GM21360 (cell line): Measurements from ENCODE around the gene TBC1D22B.
A peak's percentile ranks its signal among the peaks of the same experiment; 100 is the strongest.

Source experiments
- ATAC-seq: cut with Tn5 transposase; IDR thresholded peaks from one replicate; pipeline ENCODE4 v1.9.1; 2021; ENCODE audit warnings: mild to moderate bottlenecking, moderate library complexity; ENCODE audit not compliant: unreplicated experiment

TBC1D22B gene, protein sequence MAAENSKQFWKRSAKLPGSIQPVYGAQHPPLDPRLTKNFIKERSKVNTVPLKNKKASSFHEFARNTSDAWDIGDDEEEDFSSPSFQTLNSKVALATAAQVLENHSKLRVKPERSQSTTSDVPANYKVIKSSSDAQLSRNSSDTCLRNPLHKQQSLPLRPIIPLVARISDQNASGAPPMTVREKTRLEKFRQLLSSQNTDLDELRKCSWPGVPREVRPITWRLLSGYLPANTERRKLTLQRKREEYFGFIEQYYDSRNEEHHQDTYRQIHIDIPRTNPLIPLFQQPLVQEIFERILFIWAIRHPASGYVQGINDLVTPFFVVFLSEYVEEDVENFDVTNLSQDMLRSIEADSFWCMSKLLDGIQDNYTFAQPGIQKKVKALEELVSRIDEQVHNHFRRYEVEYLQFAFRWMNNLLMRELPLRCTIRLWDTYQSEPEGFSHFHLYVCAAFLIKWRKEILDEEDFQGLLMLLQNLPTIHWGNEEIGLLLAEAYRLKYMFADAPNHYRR

DNA sequence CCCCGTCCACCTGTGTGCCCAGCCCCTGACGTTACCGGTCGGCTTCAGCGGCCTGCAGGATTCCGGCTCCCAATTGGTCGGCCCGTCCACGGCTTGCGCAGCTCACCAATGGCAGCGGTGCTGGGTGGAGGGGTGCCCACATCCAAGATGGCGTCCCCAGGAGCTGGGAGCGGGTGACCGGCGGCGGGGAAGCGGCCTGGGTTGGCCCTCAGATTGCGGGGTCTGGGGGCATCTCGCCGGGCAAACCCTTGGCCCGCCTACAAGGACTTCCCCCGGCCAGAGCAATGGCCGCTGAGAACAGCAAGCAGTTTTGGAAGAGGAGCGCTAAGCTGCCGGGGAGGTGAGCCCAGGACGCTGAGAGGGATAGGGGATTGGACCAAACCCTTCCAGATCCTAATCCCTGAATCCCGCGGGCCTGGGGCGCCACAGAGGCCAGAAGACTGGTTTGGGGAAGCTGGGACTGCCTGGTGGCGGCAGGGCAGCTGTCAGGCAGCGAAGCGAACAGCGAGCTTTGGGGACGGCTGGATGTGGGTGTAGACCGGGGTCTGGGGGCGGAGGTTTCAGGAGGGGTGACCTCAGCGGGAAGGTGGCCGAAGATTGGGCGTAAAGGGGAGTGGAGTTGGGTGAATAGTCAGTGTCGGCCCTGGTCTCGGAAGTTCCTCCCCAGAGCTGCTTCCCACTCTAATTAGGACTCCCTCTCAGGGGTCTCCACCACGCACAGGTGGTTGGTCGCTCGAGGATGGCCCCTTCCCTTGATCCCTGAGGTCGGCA lies at the start of gene TBC1D22B, which contains the start of gene TMEM217:
TBC1D22B (plus strand) TSS at position 139 of the 771 bp plus-strand sequence; CDS start at position 285, 146 bp downstream.
TMEM217 (minus strand) TSS at position 511 of the 771 bp plus-strand sequence. CDS start 39,114 bp downstream, outside the sequence.
- ATAC-seq, result peak; percentile 93

DNA sequence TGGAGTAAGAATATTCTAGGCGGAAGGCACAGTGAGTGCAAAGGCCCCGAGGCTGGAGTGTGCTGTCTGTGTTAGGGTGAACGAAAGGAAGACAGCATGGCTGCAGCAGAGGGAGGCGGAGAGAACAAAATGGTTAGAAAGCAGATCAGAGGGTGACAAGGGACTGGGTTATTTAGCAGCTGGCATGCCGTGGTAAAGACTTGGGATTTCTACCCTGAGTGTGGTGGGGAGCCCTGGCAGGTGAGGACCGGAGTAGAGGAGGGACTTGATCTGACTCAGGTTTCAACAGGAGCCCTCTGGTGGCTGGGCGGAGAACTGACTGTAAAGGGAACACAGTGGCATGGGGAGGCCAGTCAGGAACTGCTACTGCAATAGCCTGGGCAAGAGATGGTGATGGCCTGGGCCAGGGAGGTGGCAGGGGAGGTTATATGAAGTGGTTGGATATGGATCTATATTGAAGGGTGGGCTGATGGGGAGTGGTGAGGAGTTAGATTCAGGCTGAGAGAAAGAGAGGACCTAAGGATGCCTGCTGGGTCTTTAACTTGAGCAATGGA lies 49.6 kb upstream of the TBC1D22B start:
- ATAC-seq, result no peak

DNA sequence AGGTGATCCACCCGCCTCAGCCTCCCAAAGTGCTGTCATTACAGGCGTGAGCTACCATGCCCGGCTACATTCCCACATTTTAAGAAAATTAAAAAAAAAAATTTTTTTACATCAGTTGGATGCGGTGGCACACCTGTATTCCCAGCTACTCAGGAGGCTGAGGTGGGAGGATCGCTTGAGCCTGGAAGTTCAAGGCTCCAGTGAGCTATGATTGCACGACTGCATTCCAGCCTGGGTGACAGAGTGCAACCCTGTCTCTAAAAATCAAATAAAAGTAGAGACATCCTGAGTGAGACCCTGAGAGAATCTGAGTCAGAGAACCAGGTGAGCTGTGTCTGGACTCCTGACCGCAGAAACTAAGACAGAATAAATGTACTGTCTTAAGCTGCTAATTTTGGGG lies 48.8 kb upstream of the TBC1D22B start:
- no peak for ATAC-seq

DNA sequence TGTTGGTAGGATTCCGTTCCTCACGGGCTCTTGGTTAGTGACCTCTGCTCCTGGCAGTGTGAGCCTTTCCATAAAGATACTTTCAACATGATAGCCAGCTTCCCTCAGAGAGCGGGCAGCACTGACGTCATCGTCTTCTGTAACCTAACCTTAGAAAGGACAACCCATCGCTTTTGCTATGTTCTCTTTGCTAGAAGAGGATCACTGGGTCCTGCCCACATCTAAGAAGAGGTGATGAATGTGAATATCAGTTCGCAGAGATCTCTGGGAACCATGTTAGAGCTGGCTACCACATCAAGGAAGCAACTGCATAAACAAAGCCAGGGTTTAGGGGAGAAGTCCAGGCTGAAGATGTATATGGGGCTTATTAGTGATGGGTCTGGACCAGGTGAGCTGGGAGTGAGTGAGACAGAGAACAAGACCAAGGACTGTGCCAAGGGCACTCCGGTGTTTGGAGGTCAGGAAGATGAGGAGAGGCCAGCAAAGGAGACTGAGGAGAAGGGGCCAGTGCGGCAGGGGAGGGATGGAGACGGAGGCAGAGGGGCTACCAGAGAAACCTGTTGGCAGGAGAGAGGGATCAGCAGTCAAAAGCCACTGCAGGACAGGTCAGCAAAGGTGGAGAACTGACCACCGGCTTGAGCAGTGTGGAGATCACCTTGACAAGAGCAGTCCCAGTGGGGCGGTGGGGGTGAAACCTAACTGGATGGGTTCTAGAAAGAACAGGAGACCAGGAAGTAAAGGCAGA lies 47.9 kb upstream of the TBC1D22B start:
- ATAC-seq, result no peak

DNA sequence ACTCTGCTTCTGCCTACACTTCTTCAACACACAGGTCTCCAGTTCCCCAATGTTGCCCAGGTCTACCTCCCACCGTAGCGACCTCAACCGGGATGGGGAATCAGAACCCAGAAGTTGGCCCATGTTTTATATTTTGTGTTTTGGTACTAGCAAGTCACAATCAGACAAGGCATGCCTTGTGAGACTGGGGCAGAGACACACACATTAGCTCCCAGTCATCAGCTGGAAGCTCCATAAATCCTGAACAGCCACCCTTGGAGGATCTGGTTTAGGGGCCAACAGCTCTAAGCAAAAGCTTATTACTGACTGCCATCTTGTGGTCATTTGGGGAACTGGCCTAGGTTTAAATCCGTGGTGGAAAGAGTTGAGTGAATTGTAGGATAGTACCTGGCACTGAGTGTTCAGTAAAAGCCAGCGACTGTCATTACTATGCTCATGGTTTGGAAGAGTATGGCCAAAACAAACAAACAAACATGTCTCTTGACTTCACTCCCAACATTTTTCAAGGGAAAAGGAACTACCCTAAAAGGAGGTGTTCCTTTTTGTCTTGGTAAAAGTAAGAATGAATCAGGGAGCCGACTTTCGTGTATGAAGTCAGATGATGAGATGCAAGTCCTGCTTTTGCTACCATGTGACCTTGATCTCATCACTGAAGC lies 47.1 kb upstream of the TBC1D22B start:
- no peak for ATAC-seq

DNA sequence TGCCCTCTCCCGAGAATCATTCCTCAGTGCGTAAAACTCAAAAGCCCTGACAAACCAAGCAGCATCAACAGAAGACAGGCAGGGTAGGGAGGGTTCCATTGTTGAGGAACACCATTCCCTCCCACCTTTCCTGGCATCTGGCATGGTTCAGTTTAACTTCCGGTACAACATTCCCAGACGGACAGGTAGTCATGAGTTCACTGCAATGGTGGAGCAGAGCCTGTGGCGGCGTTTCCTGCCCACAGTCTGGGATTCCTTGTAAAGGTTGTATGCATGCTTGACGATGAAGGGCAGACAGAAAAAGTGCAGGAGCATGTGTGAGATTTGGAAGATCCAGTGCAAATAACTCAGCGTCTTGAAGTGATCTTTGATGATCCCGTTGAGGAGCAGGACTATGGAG lies 45.3 kb upstream of the TBC1D22B start:
- no peak for ATAC-seq

DNA sequence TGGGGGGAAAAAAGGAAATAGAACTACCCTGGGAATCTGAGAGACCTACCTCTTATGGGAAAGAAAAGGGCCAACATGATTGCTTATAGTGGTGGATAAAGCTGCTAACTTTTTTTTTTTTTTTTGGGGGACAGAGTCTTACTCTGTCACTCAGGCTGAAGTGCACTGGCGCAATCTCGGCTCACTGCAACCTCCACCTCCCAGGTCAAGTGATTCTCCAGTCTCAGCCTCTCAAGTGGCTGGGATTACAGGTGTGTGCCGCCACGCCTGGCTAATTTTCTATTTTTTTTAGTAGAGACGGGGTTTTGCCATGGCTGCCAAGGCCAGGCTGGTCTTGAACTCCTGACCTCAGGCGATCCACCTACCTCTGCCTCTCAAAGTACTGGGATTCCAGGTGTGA lies 39.5 kb upstream of the TBC1D22B start:
- ATAC-seq, result no peak

DNA sequence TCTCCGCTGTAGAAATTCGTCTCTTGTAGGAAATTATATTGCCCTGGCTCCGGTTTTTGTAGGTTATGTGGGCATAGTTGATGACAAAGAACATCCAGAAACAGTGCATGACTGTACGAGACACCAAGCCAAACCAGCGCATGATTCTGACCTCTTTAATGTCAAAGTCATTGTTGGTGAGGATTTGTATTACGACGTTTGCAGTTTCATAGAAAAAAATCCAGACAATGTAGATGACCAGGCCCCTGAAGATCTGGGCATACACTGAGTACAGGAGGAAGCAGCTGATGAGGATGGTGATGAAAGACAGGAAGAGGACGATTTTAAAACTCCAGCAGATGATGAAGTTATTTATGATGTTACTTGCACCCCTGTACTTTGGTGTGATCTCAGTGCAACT lies 39.1 kb upstream of the TBC1D22B start:
- no peak for ATAC-seq

DNA sequence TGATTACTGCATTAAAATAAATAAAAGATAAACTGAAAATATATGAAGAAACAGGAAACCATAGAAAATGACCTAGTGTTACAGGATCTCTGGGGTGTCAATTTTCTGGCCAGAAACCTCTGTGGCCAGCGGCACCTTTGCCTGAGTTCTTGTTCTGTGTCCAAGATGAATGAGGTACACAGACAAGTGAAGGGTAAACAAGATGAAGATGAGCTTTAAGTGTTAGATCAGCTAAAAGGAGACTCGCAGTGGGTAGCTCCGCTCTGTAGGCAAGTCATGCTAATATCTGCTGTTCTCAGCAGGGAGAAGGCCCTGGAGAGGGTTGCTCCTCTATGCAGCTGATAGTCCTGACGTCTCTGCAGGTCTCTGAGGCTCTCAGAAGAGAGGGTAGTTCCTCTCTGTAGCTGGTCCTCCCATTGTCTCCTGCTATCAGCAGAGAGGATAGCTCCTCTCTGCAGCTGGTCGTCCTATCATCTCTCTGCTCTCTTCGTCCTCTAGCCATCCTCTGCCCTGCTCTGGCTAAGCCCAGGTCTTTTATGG lies 35.9 kb upstream of the TBC1D22B start:
- ATAC-seq, result no peak

DNA sequence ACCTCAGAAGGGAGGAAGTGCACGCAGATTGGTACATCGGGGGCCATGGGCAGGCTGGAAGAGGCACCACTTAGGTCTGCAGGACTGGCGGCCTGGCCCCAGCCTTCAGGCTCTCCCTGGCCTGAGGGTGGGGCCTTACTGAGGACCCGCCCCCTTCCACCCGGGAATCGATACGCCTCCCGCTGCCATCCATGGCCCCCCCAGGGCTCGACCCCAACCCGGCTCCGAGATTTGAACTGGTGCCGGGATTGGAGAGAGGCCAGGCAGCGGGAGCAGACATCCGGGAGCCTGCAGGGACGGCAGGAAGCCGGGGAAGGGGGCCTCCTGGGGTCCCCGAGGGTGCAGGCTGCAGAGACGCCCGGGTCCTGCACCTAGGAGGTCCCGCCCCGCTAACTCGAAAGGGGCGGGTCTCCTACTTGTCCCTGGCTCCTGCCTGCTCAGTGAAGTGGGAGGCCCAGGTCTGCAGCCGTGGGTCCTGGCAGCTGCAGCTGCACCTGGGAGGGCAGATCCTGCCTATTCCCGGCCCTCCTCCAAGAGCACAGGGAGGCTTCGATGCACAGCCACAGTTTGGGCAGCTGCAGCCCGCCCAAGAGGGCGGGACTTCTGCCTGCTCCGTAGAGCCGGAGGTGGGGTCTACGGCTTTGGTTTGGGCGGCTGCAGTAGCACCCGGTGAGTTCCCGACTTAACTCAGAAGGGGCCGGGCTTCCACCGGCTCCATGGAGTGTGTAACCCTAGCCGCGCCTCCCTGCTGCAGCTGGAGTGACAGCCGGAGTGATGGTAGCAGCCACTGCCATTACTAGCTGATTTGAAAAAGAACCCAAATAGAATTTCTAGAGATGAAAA lies 35.2 kb upstream of the TBC1D22B start:
- ATAC-seq, result peak; percentile 89

DNA sequence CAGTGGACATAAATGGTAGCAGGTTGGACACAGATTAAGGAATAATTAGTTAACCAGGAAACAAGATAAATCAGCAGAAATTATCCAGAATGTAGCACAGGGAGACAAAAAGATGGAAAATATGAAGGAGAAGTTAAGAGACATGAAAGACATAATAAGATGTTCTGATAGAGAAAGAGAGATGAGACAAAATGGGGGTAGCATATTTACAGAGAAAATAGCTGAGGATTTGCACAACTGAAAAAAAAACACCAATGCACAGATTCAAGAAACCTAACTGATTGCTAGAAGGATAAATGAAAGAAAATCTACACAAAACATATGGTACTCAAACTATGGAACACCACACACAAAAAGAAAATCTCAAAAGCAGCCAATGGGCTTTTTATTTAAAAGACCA lies 34.6 kb upstream of the TBC1D22B start:
- no peak for ATAC-seq

DNA sequence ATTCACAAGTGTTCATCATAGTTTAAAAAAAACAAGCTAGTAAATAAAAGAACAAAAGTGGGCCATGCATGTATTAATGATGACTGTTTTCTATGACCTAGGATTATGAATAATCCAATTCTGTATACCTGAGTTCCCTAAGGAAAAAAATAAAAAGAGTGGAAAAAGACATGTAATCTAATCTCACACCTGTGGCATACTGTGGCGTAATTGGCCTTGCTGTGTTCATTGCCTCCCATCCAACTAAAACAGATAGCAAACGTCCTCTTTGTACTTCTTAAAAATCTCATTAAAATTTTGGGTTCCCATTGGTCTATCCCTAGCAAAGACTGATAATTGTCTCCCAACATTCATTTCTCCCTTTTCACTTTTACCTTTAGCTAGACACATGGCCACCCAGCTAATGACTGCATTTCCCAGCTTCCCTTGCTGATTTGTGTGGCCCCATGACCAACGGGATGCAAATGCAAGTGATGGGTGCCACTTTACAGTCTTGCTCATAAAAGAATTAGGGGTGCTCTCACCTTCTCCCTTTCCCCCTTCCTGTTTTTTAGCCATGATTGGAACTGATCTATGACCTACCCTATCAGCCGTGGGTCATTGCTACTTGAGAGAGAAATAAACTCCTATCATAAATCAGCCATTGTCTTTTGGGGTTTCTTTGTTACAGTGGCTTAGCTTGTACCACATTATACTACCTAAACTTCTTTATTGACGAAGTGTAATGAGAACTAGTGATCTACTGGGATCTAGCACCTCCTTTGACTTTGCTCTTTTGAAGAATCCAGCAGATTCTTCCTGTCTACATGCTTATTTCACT lies 32.0 kb upstream of the TBC1D22B start:
- ATAC-seq, result no peak

DNA sequence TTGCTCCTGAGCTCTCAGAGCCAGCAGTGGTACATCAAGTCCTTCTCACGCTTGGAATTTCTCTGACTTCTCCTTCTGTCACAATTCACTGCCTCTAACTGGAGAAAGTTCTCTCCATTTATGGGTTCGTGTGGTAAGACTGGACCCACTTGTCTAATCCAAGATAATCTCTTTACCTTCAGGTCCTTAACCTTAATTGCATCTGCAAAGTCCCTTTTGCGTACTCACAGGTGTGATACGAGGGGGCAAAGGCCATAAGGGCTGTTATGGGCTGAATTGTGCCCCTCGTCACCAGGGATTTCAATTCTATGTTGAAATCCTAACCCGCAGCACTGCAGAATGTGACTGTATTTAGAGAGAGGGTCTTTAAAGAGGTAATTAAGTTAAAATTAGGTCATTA lies 27.5 kb upstream of the TBC1D22B start:
- ATAC-seq, result no peak

DNA sequence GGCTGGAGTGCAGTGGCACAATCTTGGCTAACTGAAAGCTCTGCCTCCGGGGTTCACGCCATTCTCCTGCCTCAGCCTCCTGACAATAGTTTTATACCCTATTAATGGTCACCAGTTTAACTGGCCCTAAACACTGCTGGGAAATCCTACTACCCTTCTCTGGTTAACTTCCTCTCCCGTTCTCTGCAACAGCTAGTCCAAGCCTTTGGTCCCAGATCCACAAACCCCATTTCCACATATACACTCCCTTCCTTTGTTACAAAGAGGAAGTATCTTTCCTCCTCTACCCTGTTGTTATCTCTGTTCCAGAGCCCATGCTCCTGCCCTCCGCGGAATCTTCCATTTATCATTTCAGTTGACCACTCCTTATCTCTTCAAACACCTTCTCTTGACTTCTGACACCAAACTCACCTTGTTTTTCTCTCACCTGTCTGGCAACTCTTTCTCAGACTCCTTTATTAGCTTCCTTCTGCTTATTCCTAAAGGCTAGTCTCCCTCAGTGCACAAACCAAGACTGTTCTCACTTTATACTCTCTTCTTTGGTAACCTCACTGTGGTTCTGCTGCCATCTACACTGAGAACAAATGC lies 25.0 kb upstream of the TBC1D22B start:
- ATAC-seq, result no peak

DNA sequence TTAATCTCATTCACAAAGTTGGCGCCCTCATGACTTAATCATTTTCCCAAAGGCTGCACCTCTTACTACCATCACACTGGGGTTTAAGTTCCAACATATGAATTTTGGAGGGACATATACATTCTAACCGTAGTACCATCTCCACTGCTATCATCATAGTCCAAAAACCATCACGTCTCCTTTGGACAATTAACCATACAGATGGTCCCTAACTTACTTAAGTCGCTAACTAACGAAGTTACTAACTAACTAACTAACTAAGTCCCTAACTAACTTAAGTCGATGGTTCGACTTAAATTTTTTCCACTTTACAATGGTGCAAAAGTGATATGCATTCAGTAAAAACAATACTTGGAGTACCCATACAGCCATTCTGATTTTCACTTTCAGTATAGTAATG lies 24.0 kb upstream of the TBC1D22B start:
- ATAC-seq, result no peak

DNA sequence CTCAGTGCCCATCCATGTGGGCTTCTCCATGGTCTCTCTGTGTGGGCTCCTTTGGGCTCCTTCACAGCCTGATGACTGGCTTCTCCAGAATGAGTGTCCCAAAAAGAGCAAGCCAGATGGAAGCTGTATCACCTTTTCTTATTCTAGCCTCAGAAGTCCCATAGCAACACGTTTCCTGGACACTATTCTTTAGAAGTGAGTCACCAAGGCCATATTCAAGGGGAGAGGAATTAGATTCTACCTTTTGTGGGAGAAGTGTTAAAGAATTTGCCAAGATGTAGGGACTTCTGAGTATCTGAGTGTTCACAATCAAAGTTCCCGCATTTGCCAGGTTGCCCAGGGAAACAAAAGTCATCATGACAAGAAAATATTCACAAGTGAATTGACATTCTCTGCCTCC lies 20.7 kb upstream of the TBC1D22B start:
- ATAC-seq, result no peak

DNA sequence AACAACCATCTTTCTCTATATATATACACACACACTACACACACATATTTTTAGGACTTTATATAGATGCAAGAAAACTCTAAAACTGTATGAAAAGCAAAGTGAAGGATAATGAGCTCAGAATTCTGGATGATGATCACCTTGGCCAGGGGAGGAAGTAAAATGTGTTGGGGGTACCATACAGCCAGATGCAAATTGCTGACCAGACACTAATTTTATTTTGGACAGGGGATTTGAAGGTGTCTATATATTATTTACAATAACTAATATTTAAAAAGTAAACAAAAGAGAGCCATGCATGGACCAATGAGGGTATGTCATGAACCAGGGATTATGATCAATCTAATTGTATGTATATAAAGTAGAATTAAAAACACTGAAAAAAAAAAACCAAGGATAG lies 19.8 kb upstream of the TBC1D22B start:
- no peak for ATAC-seq

DNA sequence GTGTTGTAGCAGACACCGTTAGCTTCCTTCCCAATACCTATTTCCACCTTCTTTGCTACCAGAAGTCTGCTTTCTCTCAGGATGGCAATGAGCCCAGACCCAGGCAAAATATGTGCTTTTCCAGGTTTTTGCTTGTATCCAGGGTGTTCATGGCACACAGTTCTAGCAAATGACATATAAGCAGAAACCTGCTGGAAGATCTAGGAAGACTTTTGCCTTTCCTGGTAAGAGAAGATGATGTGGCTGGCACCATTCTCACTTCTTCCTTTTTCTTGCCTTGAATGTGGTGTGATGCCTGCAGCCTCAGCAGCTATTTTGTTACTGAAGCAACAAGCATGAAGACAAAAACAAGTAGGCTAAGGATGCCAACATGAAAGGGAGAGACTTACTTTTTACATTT lies 19.2 kb upstream of the TBC1D22B start:
- ATAC-seq, result no peak
